A549 (cell line): ENCODE data around the gene DDX60.

Source experiments
- BHLHE40 ChIP-seq: IDR thresholded peaks from 2 replicates; pipeline ENCODE4 v1.6.1; 2012; ENCODE audit warnings: low read depth, low read length, inconsistent platforms
- CTCF ChIP-seq: fragments of >200 bp; sonication (Bioruptor Twin); formaldehyde crosslinking; IDR thresholded peaks from 3 replicates; pipeline ENCODE4 v1.5.1; 2016
- EP300 ChIP-seq, 2 experiments: fragments of >200 bp; sonication (Bioruptor Twin); formaldehyde crosslinking; IDR thresholded peaks; 2 replicates in 1 of 2; 3 replicates in 1 of 2; pipeline ENCODE4 v1.6.1; 2016 to 2017
- KDM1A ChIP-seq: fragments of 200-600 bp; sonication (generic); IDR thresholded peaks from 2 replicates; pipeline ENCODE4 v1.6.1; 2016; ENCODE audit warnings: low read depth, mild to moderate bottlenecking
- MAFK ChIP-seq: fragments of 450-650 bp; IDR thresholded peaks from 2 replicates; pipeline ENCODE4 v1.6.1; 2014; ENCODE audit not compliant: partially characterized antibody
- MAX ChIP-seq: IDR thresholded peaks from 2 replicates; pipeline ENCODE4 v1.6.1; 2012
- POLR2A ChIP-seq: IDR thresholded peaks from 2 replicates; pipeline ENCODE4 v1.6.1; 2012; ENCODE audit warnings: mild to moderate bottlenecking, low read length
- RNF2 ChIP-seq: fragments of 200-600 bp; sonication (generic); IDR thresholded peaks from 2 replicates; pipeline ENCODE4 v1.6.1; 2016; ENCODE audit warnings: low read depth, mild to moderate bottlenecking, antibody characterized with exemption, moderate library complexity, borderline replicate concordance
- SMC3 ChIP-seq: fragments of >200 bp; sonication (Bioruptor Twin); formaldehyde crosslinking; IDR thresholded peaks from 3 replicates; pipeline ENCODE4 v1.6.1; 2018; ENCODE audit warnings: inconsistent platforms

GRCh38 chr4:168360271-168360670 lies 41.7 kb upstream of the DDX60 start:
- TF ChIP-seq CTCF, result no peak
- no peak for TF ChIP-seq RNF2
- no peak for TF ChIP-seq SMC3
- TF ChIP-seq MAFK, result no peak
- TF ChIP-seq EP300 (IDR thresholded peaks at IDR 0.05), result no peak
- no peak for TF ChIP-seq BHLHE40
- no peak for TF ChIP-seq MAX
- no peak for TF ChIP-seq POLR2A
- no peak for TF ChIP-seq KDM1A
